OCI-LY7 (cell line): ENCODE data around the gene CBX2. TPM values are rescaled to one million over a fixed set of nuclear protein-coding genes. Genes with fewer than 3 reads are reported as not detected.

ENCODE experiments used
- BruUV-seq: library from RNA; stranded (reverse); fragments of 400-500 nt; replicated peaks from 2 replicates; lab custom pipeline; 2021; lab: Mats Ljungman, UMichigan
- CTCF ChIA-PET: fragments of 300-600 bp; sonication (Branson Sonifier 250); formaldehyde crosslinking; loops from one replicate; lab custom pipeline; 2022; ENCODE audit warnings: antibody characterized with exemption; ENCODE audit not compliant: unreplicated experiment; lab: Charles Lee
- POLR2A ChIA-PET: fragments of 300-600 bp; sonication (Branson Sonifier 250); formaldehyde crosslinking; loops from one replicate; lab custom pipeline; 2022; ENCODE audit warnings: antibody characterized with exemption; lab: Charles Lee
- DNase-seq: peaks from one replicate; pipeline ENCODE4 v3.0.0-alpha.2; 2015; ENCODE audit warnings: low spot score
- H2AFZ ChIP-seq: fragments of 200-600 bp; sonication (generic), shearing (Covaris generic); 2 replicates; pipeline ENCODE4 v1.6.1; 2014; ENCODE audit warnings: mild to moderate bottlenecking, antibody characterized with exemption, low read length, moderate library complexity
- H3K27ac ChIP-seq: fragments of 200-600 bp; sonication (generic); 2 replicates; pipeline ENCODE4 v1.5.1; 2014; ENCODE audit warnings: mixed run types, low read depth, mild to moderate bottlenecking, moderate library complexity, low read length, inconsistent platforms; ENCODE audit not compliant: poor library complexity, severe bottlenecking
- H3K36me3 ChIP-seq: fragments of 200-600 bp; sonication (generic); 2 replicates; pipeline ENCODE4 v1.6.1; 2014; ENCODE audit warnings: mild to moderate bottlenecking, antibody characterized with exemption, low read length, moderate library complexity, mixed read lengths; ENCODE audit not compliant: insufficient read depth
- H3K4me1 ChIP-seq: fragments of 200-600 bp; sonication (generic); 2 replicates; pipeline ENCODE4 v1.5.1; 2014; ENCODE audit warnings: mild to moderate bottlenecking, low read length; ENCODE audit not compliant: insufficient read depth, poor library complexity, severe bottlenecking
- H3K4me2 ChIP-seq: fragments of 200-600 bp; sonication (generic); 2 replicates; pipeline ENCODE4 v1.6.1; 2014; ENCODE audit warnings: mild to moderate bottlenecking, low read length
- H3K4me3 ChIP-seq: fragments of 200-600 bp; sonication (generic); 2 replicates; pipeline ENCODE4 v1.5.1; 2014; ENCODE audit warnings: mild to moderate bottlenecking, low read depth, low read length; ENCODE audit not compliant: poor library complexity, severe bottlenecking
- H3K79me2 ChIP-seq: fragments of 200-600 bp; sonication (generic); 2 replicates; pipeline ENCODE4 v1.6.1; 2016; ENCODE audit warnings: low read depth, mild to moderate bottlenecking, low read length, moderate library complexity, mixed read lengths; ENCODE audit not compliant: insufficient read depth
- H3K9me2 ChIP-seq: fragments of 200-600 bp; sonication (generic); 2 replicates; pipeline ENCODE4 v1.6.1; 2016; ENCODE audit warnings: mild to moderate bottlenecking, low read length, mixed read lengths; ENCODE audit not compliant: insufficient read depth
- H3K9me3 ChIP-seq: fragments of 200-600 bp; sonication (generic); 2 replicates; pipeline ENCODE4 v1.6.1; 2014; ENCODE audit warnings: mild to moderate bottlenecking, mixed run types, low read length, mixed read lengths
- H4K20me1 ChIP-seq: fragments of 200-600 bp; sonication (generic); 2 replicates; pipeline ENCODE4 v1.6.1; 2014; ENCODE audit warnings: mild to moderate bottlenecking, antibody characterized with exemption, low read length, moderate library complexity, mixed read lengths; ENCODE audit not compliant: insufficient read depth
- EZH2phosphoT487 ChIP-seq: fragments of 200-600 bp; sonication (generic); IDR thresholded peaks from 2 replicates; pipeline ENCODE4 v1.6.1; 2018; ENCODE audit warnings: low read depth, borderline replicate concordance, mild to moderate bottlenecking, mixed run types, antibody characterized with exemption, low read length, moderate library complexity, mixed read lengths
- intact Hi-C: fragments of 100-400 bp; cut with micrococcal nuclease; formaldehyde crosslinking; loops from one replicate; pipeline ENCODE4 v1.10.0; 2022; ENCODE audit not compliant: unreplicated experiment
- total RNA-seq, 2 experiments: library from RNA; depleted of rRNA in 1 of 2; stranded (reverse); fragments of >200 nt in 1 of 2; shearing (Covaris generic) in 1 of 2; gene quantifications; 2 replicates each; pipeline ENCODE4 v1.2.3, GENCODE V29; 2014 to 2022
- TF ChIP-seq, protein P1 (sequence below): fragments of 200-600 bp; sonication (generic); conservative IDR thresholded peaks from 2 replicates; pipeline ENCODE4 v1.5.1; 2014; ENCODE audit warnings: mild to moderate bottlenecking, antibody characterized with exemption, low read length, moderate library complexity, mixed read lengths

CBX2 gene
- total RNA-seq, 2 experiments from 2014 or later, result 27.9 to 29.9 TPM

- POLR2A ChIA-PET, result interaction anchor here (1.1 kb wide), 1 partner anchor 23 kb away, joined by 3 read pairs; no protein-coding TSS in a partner anchor
- no peaks in the 10 kb centered on the region for H3K9me3 ChIP-seq
Measured at GRCh38 chr17:79728908-79729471, 49.0 kb upstream of the CBX2 start.

GRCh38 chr17:79729761-79730160, 48.2 kb upstream of the CBX2 start:
- no peaks in the 10 kb centered on the region for H3K79me2 ChIP-seq

More at GRCh38 chr17:79728908-79729471, 49.0 kb upstream of the CBX2 start:
- CTCF ChIA-PET, result no interaction called here
- Histone ChIP-seq H4K20me1 (no peaks in the 10 kb centered on the region), H3K27ac (no peak overlapping the region), H3K9me2 (no peaks in the 10 kb centered on the region), H3K79me2 (no peaks in the 10 kb centered on the region), H3K36me3 (no peaks in the 10 kb centered on the region), H3K4me1 (peaks cover 24% of the 10 kb centered on the region), H2AFZ (peak overlapping the region; percentile 77), H3K4me3 (no peak overlapping the region), H3K4me2 (peak overlapping the region; percentile 13; the same call in 1 of the 2 replicates)
- intact Hi-C loops, result no loop called here
- TF ChIP-seq, protein P1, sequence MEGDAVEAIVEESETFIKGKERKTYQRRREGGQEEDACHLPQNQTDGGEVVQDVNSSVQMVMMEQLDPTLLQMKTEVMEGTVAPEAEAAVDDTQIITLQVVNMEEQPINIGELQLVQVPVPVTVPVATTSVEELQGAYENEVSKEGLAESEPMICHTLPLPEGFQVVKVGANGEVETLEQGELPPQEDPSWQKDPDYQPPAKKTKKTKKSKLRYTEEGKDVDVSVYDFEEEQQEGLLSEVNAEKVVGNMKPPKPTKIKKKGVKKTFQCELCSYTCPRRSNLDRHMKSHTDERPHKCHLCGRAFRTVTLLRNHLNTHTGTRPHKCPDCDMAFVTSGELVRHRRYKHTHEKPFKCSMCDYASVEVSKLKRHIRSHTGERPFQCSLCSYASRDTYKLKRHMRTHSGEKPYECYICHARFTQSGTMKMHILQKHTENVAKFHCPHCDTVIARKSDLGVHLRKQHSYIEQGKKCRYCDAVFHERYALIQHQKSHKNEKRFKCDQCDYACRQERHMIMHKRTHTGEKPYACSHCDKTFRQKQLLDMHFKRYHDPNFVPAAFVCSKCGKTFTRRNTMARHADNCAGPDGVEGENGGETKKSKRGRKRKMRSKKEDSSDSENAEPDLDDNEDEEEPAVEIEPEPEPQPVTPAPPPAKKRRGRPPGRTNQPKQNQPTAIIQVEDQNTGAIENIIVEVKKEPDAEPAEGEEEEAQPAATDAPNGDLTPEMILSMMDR, result no peak
- no peak for TF ChIP-seq EZH2phosphoT487
- no peak for DNase-seq
- BruUV-seq, result no TSS peak

DNA sequence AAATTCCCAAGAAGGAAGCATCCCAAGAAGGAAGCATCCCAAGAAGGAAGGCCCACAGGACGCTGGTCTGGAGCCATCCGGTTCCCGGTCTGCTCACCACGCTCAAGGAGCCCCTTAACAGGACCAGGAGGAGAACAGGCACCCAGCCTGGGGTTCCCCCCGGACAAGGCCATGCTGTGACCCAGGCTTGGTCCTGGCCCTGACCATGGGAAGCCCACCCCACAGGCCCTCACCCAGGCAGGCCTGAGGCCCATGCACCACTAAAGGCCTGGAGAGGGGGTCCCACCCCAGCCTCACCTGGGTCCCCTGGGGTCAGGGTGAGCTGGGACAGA, 47.5 kb upstream of the CBX2 start:
- H2AFZ ChIP-seq, result no peak overlapping the region
- H3K36me3 ChIP-seq, result no peaks in the 10 kb centered on the region
- POLR2A ChIA-PET, result no interaction called here
- H3K4me1 ChIP-seq, result peaks cover 24% of the 10 kb centered on the region
- H3K79me2 ChIP-seq, result no peaks in the 10 kb centered on the region
- CTCF ChIA-PET, result no interaction called here
- intact Hi-C loops, result no loop called here
- H3K4me2 ChIP-seq, result no peak overlapping the region
- H3K9me2 ChIP-seq, result no peaks in the 10 kb centered on the region
- H3K4me3 ChIP-seq, result no peak overlapping the region
- no peaks in the 10 kb centered on the region for H4K20me1 ChIP-seq
- no TSS peak for BruUV-seq
- H3K9me3 ChIP-seq, result no peaks in the 10 kb centered on the region
- no peak for TF ChIP-seq EZH2phosphoT487
- TF ChIP-seq, protein P1, result no peak
- no peak for DNase-seq
- no peak overlapping the region for H3K27ac ChIP-seq

More at GRCh38 chr17:79729761-79730160, 48.2 kb upstream of the CBX2 start:
- DNase-seq, result no peak
- ChIA-PET POLR2A (no interaction called here), CTCF (no interaction called here)
- no TSS peak for BruUV-seq
- Histone ChIP-seq H3K27ac (no peak overlapping the region), H3K4me2 (no peak overlapping the region), H3K9me2 (no peaks in the 10 kb centered on the region), H3K4me1 (peaks cover 24% of the 10 kb centered on the region), H3K4me3 (no peak overlapping the region), H2AFZ (no peak overlapping the region), H4K20me1 (no peaks in the 10 kb centered on the region), H3K36me3 (no peaks in the 10 kb centered on the region), H3K9me3 (no peaks in the 10 kb centered on the region)
- TF ChIP-seq EZH2phosphoT487, result no peak
- TF ChIP-seq, protein P1, result no peak
- intact Hi-C loops, result no loop called here
